Activated B cell treated with CpG ODN at 0.5 μM for 24 hours (primary cell): ENCODE data around the gene TAS2R40. TPM values are rescaled to one million over a fixed set of nuclear protein-coding genes. Genes with fewer than 3 reads are reported as not detected.

ENCODE experiments used
- ATAC-seq: fragments of 200-7000 bp; cut with Tn5 transposase; one replicate; pipeline ENCODE4 v1.10.0; 2021; ENCODE audit warnings: low read depth, mild to moderate bottlenecking, moderate library complexity
- CTCF ChIA-PET: fragments of 350-600 bp; sonication (Branson Sonifier 250); formaldehyde crosslinking; loops from one replicate; lab custom pipeline; 2021; ENCODE audit warnings: antibody characterized with exemption; lab: Charles Lee
- POLR2A ChIA-PET: fragments of 350-600 bp; sonication (Branson Sonifier 250); formaldehyde crosslinking; loops from one replicate; lab custom pipeline; 2021; ENCODE audit warnings: antibody characterized with exemption; lab: Charles Lee
- DNase-seq: peaks from one replicate; pipeline ENCODE4 v3.0.0; 2022
- H3K27ac Mint-ChIP-seq: one replicate; pipeline ENCODE4 v1.8.0; 2020; ENCODE audit warnings: mixed read lengths
- H3K27me3 Mint-ChIP-seq: one replicate; pipeline ENCODE4 v1.8.0; 2021; ENCODE audit warnings: mixed read lengths
- H3K36me3 Mint-ChIP-seq: one replicate; pipeline ENCODE4 v1.8.0; 2021; ENCODE audit warnings: low read depth, mixed read lengths
- H3K4me1 Mint-ChIP-seq: one replicate; pipeline ENCODE4 v1.8.0; 2021; ENCODE audit warnings: mixed read lengths
- H3K4me3 Mint-ChIP-seq: one replicate; pipeline ENCODE4 v1.8.0; 2020; ENCODE audit warnings: mild to moderate bottlenecking, mixed read lengths
- H3K9me3 Mint-ChIP-seq: one replicate; pipeline ENCODE4 v1.8.0; 2020; ENCODE audit warnings: mixed read lengths
- intact Hi-C: fragments of 100-400 bp; cut with micrococcal nuclease; formaldehyde crosslinking; loops from one replicate; pipeline ENCODE4 v1.15.1; 2024
- total RNA-seq: library from RNA; stranded (reverse); gene quantifications from 2 replicates; pipeline ENCODE4 v1.2.3, GENCODE V29; 2022
- TF ChIP-seq, protein P1 (sequence below): fragments of 200-600 bp; IDR thresholded peaks from one replicate; pipeline ENCODE4 v1.8.0; 2022; ENCODE audit warnings: antibody characterized with exemption, mild to moderate bottlenecking

The TAS2R40 gene
- total RNA-seq, 1 donor from 2014 or later = not detected

- no peak overlapping the region for H3K27ac Mint-ChIP-seq
- no peak for DNase-seq
- no peak overlapping the region for H3K4me3 Mint-ChIP-seq
- CTCF ChIA-PET = no interaction called here
- POLR2A ChIA-PET = no interaction called here
- intact Hi-C loops = loop anchor here (10.0 kb wide), 2 partner anchors 257 to 1147 kb away; no protein-coding TSS in a partner anchor
- ATAC-seq = no peak
- H3K4me1 Mint-ChIP-seq = peaks cover 51% of the 10 kb centered on the region
- TF ChIP-seq, protein P1, sequence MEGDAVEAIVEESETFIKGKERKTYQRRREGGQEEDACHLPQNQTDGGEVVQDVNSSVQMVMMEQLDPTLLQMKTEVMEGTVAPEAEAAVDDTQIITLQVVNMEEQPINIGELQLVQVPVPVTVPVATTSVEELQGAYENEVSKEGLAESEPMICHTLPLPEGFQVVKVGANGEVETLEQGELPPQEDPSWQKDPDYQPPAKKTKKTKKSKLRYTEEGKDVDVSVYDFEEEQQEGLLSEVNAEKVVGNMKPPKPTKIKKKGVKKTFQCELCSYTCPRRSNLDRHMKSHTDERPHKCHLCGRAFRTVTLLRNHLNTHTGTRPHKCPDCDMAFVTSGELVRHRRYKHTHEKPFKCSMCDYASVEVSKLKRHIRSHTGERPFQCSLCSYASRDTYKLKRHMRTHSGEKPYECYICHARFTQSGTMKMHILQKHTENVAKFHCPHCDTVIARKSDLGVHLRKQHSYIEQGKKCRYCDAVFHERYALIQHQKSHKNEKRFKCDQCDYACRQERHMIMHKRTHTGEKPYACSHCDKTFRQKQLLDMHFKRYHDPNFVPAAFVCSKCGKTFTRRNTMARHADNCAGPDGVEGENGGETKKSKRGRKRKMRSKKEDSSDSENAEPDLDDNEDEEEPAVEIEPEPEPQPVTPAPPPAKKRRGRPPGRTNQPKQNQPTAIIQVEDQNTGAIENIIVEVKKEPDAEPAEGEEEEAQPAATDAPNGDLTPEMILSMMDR = no peak
- H3K27me3 Mint-ChIP-seq = no peaks in the 10 kb centered on the region
- no peaks in the 10 kb centered on the region for H3K36me3 Mint-ChIP-seq
- no peaks in the 10 kb centered on the region for H3K9me3 Mint-ChIP-seq
These were observed 25.5 kb downstream of the TAS2R40 start for GRCh38 chr7:143247372-143247771.

- Mint-ChIP-seq H3K27ac (no peak overlapping the region), H3K36me3 (no peaks in the 10 kb centered on the region), H3K27me3 (no peaks in the 10 kb centered on the region), H3K9me3 (peaks cover 7% of the 10 kb centered on the region), H3K4me1 (peaks cover 54% of the 10 kb centered on the region), H3K4me3 (no peak overlapping the region)
- TF ChIP-seq, protein P1 = no peak
- CTCF ChIA-PET = interaction anchor here (0.8 to 2.1 kb wide), 2 partner anchors 8 to 9 kb away, joined by 3 to 13 read pairs; no protein-coding TSS in a partner anchor
- POLR2A ChIA-PET = interaction anchor here (1.3 kb wide), 1 partner anchor 234 kb away, joined by 3 read pairs; no protein-coding TSS in a partner anchor
- ATAC-seq (no peak), DNase-seq (no peak)
- intact Hi-C loops = loop anchor here (10.0 kb wide), 2 partner anchors 256 to 1146 kb away; no protein-coding TSS in a partner anchor
These were observed 27.0 kb downstream of the TAS2R40 start for GRCh38 chr7:143248761-143249354.

DNA sequence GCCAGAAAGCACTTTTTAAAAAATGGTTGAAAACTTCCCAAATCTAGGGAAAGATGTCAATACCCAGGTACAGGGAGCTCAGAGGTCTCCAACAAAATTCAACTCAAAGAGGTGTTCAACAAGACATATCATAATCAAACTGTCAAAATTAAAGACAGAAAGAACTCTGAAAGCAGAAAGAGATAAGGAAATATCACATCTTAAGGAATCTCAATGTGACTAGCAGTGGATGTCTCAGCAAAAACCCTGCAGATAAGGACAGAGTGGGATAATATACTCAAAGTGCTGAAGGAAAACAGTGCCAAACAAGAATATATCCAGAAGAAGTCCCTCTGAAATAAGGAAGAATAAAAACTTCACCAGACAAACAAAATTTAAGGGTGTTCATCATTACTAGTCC, 28.4 kb downstream of the TAS2R40 start:
- no peak for ATAC-seq
- Mint-ChIP-seq H3K27me3 (no peaks in the 10 kb centered on the region), H3K4me1 (peaks cover 54% of the 10 kb centered on the region), H3K27ac (no peak overlapping the region), H3K4me3 (no peak overlapping the region), H3K36me3 (no peaks in the 10 kb centered on the region), H3K9me3 (peaks cover 7% of the 10 kb centered on the region)
- intact Hi-C loops = no loop called here
- TF ChIP-seq, protein P1 = no peak
- POLR2A ChIA-PET = interaction anchor here (1.2 to 1.3 kb wide), 2 partner anchors 13 to 235 kb away, joined by 3 read pairs; partner anchors contain the start of gene GSTK1
- no peak for DNase-seq
- CTCF ChIA-PET = interaction anchor here (2.1 kb wide), 1 partner anchor 10 kb away, joined by 13 read pairs; no protein-coding TSS in a partner anchor

DNA sequence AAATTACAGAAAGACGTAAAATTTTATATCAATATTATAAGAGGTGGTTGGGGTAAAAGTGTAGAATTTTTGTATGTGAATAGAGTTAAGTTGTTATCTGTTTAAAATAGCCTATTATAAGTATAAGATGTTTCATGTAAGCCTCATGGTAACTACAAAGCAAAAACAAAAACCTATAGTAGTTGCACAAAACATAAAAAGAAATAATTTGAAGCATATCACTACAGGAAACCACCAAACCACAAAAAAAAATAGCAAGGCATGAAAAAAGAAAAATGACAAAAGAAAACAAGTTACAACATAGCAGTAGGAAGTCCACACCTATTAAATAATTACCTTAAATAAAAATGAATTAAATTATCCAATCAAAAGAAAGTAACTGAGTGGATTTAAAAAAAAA, 29.0 kb downstream of the TAS2R40 start:
- no peak for ATAC-seq
- intact Hi-C loops = loop anchor here (1.0 kb wide), 1 partner anchor 12 kb away; the partner anchor contains the start of gene GSTK1
- Mint-ChIP-seq H3K27ac (peak overlapping the region; percentile 47), H3K36me3 (no peaks in the 10 kb centered on the region), H3K9me3 (peaks cover 7% of the 10 kb centered on the region), H3K4me1 (peaks cover 53% of the 10 kb centered on the region), H3K27me3 (no peaks in the 10 kb centered on the region), H3K4me3 (no peak overlapping the region)
- DNase-seq = no peak
- CTCF ChIA-PET = interaction anchor here (2.1 kb wide), 1 partner anchor 10 kb away, joined by 13 read pairs; no protein-coding TSS in a partner anchor
- TF ChIP-seq, protein P1 = no peak
- POLR2A ChIA-PET = interaction anchor here (0.5 to 0.6 kb wide), 2 partner anchors 63 to 444 kb away, joined by 3 to 4 read pairs; no protein-coding TSS in a partner anchor

- Mint-ChIP-seq H3K9me3 (peaks cover 7% of the 10 kb centered on the region), H3K27me3 (no peaks in the 10 kb centered on the region), H3K27ac (peak overlapping the region; percentile 53), H3K4me1 (peaks cover 50% of the 10 kb centered on the region), H3K36me3 (no peaks in the 10 kb centered on the region), H3K4me3 (no peak overlapping the region)
- POLR2A ChIA-PET = no interaction called here
- no peak for ATAC-seq
- no peak for DNase-seq
- intact Hi-C loops = no loop called here
- CTCF ChIA-PET = interaction anchor here (1.2 kb wide), 1 partner anchor 12 kb away, joined by 5 read pairs; no protein-coding TSS in a partner anchor
- TF ChIP-seq, protein P1 = no peak
These were observed 30.2 kb downstream of the TAS2R40 start for GRCh38 chr7:143252006-143252405.
